AG09309 (cell line): Measurements from ENCODE around the gene LENG8.
"Not testable (repeated sequence)": the region's sequence is repeated elsewhere in the genome, so short reads cannot be mapped to it uniquely, and the experiment has no call there.

Experiments used
- DNase-seq: peaks from one replicate; pipeline ENCODE4 v3.0.0-alpha.2; 2010; ENCODE audit warnings: low read depth
- H3K4me3 ChIP-seq: 2 replicates; pipeline ENCODE4 v1.5.1; 2011; ENCODE audit warnings: mild to moderate bottlenecking, low read depth, low read length, moderate library complexity; ENCODE audit not compliant: control insufficient read depth
- TF ChIP-seq, protein P1 (sequence below): IDR thresholded peaks from 2 replicates; pipeline ENCODE4 v1.5.1; 2011; ENCODE audit warnings: mild to moderate bottlenecking, low read depth, low read length, inconsistent platforms; ENCODE audit not compliant: insufficient read depth, control insufficient read depth; ENCODE audit errors: missing control alignments

Gene LENG8

GRCh38 chr19:54481326-54481930, 32.4 kb downstream of the LENG8 start:
- no peak for DNase-seq
- H3K4me3 ChIP-seq = no peak overlapping the region
- TF ChIP-seq, protein P1, sequence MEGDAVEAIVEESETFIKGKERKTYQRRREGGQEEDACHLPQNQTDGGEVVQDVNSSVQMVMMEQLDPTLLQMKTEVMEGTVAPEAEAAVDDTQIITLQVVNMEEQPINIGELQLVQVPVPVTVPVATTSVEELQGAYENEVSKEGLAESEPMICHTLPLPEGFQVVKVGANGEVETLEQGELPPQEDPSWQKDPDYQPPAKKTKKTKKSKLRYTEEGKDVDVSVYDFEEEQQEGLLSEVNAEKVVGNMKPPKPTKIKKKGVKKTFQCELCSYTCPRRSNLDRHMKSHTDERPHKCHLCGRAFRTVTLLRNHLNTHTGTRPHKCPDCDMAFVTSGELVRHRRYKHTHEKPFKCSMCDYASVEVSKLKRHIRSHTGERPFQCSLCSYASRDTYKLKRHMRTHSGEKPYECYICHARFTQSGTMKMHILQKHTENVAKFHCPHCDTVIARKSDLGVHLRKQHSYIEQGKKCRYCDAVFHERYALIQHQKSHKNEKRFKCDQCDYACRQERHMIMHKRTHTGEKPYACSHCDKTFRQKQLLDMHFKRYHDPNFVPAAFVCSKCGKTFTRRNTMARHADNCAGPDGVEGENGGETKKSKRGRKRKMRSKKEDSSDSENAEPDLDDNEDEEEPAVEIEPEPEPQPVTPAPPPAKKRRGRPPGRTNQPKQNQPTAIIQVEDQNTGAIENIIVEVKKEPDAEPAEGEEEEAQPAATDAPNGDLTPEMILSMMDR = peak; percentile 81

GRCh38 chr19:54482889-54483288, 33.9 kb downstream of the LENG8 start:
- no peak for DNase-seq
- no peak overlapping the region for H3K4me3 ChIP-seq
- TF ChIP-seq, protein P1 = no peak

GRCh38 chr19:54484451-54484850, 35.5 kb downstream of the LENG8 start:
- H3K4me3 ChIP-seq = no peak overlapping the region
- TF ChIP-seq, protein P1 = no peak
- DNase-seq = no peak

DNA sequence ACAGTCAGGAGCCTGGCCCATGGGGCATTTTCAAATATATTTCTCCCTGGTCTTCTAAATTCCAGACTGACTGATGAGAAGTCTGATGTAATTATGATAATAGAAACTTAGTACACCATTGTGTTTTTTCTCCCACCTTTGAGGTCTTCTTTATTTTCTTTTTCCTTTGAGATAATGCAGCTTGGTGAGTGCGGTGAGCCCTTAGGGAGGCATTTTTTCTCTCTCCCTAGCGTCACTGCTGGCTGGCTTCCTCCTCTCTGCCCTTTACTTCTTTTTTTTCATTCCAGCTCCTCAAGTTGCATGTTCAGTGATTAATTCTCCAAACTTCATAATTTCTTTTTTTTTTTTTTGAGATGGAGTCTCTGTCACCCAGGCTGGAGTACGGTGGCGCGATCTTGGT, 36.9 kb downstream of the LENG8 start:
- no peak overlapping the region for H3K4me3 ChIP-seq
- no peak for DNase-seq
- TF ChIP-seq, protein P1 = no peak

DNA sequence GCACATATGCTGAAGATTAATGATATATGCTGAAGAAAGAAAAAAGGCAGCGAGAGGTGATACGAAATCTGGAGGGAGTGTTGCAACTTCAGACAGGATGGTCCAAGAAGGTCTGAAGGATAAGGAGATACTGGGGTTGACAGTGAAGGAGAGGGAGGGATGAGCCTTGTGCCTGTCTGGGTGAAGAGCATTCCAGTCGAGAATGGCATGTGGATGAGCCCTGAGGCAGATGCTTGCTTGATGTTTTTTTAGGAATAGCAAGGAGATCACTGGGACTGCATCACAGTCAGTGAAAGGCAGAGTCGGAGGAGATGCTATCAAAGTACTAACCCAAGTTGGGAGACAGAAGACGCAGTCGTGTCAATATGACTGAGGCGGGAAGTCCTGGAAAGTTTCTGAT, 40.3 kb downstream of the LENG8 start:
- TF ChIP-seq, protein P1 = no peak
- no peak for DNase-seq
- no peak overlapping the region for H3K4me3 ChIP-seq

DNA sequence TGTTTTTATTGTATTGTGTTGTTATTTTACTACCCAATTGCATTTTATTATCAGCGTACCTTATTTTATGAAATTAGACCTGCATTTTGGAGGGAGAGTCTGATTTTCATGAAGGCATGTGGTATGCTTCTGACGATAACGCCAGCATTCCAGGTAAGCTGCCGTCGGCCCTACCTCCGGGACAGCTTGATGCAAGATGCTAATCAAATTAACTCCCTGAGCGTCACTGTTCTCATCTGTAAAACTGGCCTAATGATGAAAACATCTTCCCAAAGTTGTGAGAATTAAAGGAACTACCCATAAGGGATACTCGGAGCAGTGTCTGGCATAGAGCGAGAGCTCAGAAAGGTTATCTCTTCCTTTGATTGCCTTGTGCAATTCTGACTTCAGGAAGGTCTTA, 40.8 kb downstream of the LENG8 start:
- DNase-seq = no peak
- no peak overlapping the region for H3K4me3 ChIP-seq
- TF ChIP-seq, protein P1 = no peak

- H3K4me3 ChIP-seq = no peak overlapping the region
- TF ChIP-seq, protein P1 = no peak
- no peak for DNase-seq
Observed at GRCh38 chr19:54492568-54492967, 43.6 kb downstream of the LENG8 start.

GRCh38 chr19:54493056-54493455, 44.1 kb downstream of the LENG8 start:
- DNase-seq, H3K4me3 ChIP-seq: not testable (repeated sequence)
